GM21447 (cell line): ENCODE results near the gene CDH13.

ENCODE experiments used
- ATAC-seq: cut with Tn5 transposase; IDR thresholded peaks from one replicate; pipeline ENCODE4 v1.9.1; 2021; ENCODE audit not compliant: unreplicated experiment

The CDH13 gene

GRCh38 chr16:83768986-83769385 lies 1142.2 kb downstream of the CDH13 start:
- ATAC-seq, result no peak

- ATAC-seq, result no peak
Measured at GRCh38 chr16:83769397-83770008, 1142.7 kb downstream of the CDH13 start.

- ATAC-seq, result no peak
Measured at GRCh38 chr16:83771306-83771942, 1144.7 kb downstream of the CDH13 start.

- no peak for ATAC-seq
Measured at GRCh38 chr16:83772806-83773205, 1146.0 kb downstream of the CDH13 start.

GRCh38 chr16:83774066-83774465 lies 1147.3 kb downstream of the CDH13 start:
- no peak for ATAC-seq

GRCh38 chr16:83776944-83777343 lies 1150.2 kb downstream of the CDH13 start:
- ATAC-seq, result no peak

- no peak for ATAC-seq
Measured at GRCh38 chr16:83779886-83780285, 1153.1 kb downstream of the CDH13 start.

GRCh38 chr16:83785455-83785854 lies 1158.7 kb downstream of the CDH13 start:
- no peak for ATAC-seq

- ATAC-seq, result no peak
Measured at GRCh38 chr16:83789642-83790401, 1163.1 kb downstream of the CDH13 start.

- ATAC-seq, result no peak
Measured at GRCh38 chr16:83791916-83792315, 1165.1 kb downstream of the CDH13 start.

- no peak for ATAC-seq
Measured at GRCh38 chr16:83792391-83792790, 1165.6 kb downstream of the CDH13 start.

GRCh38 chr16:83793179-83793578 lies 1166.4 kb downstream of the CDH13 start:
- ATAC-seq, result no peak

- no peak for ATAC-seq
Measured at GRCh38 chr16:83794860-83795554, 1168.2 kb downstream of the CDH13 start.

GRCh38 chr16:83797013-83797412 lies 1170.2 kb downstream of the CDH13 start:
- ATAC-seq, result no peak

- no peak for ATAC-seq
Measured at GRCh38 chr16:83799336-83799735, 1172.6 kb downstream of the CDH13 start.

GRCh38 chr16:83802135-83802534 lies 1175.4 kb downstream of the CDH13 start:
- ATAC-seq, result no peak

- no peak for ATAC-seq
Measured at GRCh38 chr16:83802554-83803205, 1175.9 kb downstream of the CDH13 start.

- no peak for ATAC-seq
Measured at GRCh38 chr16:83803811-83804210, 1177.0 kb downstream of the CDH13 start.

- no peak for ATAC-seq
Measured at GRCh38 chr16:83804366-83804765, 1177.6 kb downstream of the CDH13 start.

GRCh38 chr16:83806036-83806435 lies 1179.3 kb downstream of the CDH13 start:
- ATAC-seq, result no peak

GRCh38 chr16:83806731-83807130 lies 1180.0 kb downstream of the CDH13 start:
- ATAC-seq, result no peak
